Stimulated activated CD8-positive, alpha-beta memory T cell treated with anti-CD3 and anti-CD28 coated beads, Interleukin-7, amount 100 ng/mL, for 1 hour (primary cell): ENCODE measurements around the gene MYO15A.

Experiments
- DNase-seq, 2 donors: peaks; one replicate each; pipeline ENCODE4 v3.0.0-alpha.2; 2020; ENCODE audit warnings: low read depth in 2 of 2

Gene MYO15A

DNA sequence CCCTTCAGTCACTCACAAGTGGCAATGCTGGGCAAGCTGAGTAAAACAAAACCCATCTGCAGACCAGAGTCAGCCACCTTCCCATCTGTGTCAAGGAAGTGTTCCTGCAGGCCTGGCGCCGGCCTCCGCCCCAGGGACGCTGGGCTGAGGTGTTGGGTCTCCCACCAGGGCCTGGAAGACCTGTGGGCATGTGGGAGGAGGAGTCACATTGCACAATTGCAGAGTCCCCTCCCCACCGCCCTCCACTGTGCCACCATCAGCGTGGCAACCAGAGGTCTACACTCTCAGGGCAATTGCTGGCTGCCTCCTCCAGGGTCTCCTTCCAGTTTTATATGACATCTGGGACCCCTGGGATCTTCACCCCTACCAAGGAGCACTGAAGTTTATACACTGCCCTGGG lies 3.0 kb upstream of the MYO15A start:
- DNase-seq = no peak

DNA sequence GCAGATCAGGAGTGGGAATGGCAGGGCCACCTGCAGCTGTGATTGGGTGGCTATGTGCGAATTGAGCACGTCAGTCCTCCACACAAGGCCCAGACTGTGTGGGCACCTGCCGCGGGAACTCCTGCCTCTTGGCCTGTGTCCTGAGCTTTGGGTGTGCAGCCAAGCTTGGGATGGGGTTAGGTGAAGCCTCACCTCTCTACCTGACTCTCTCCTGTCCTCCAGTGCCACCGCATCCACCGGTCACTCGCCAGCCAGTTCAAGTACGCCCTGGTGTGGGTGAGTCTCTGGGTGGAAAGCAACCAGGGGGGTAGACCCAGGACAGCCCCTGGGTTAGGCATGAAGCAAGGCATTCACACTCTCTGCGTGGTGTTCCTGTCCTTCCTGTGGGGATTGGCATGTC lies 2.3 kb upstream of the MYO15A start:
- DNase-seq = no peak

DNA sequence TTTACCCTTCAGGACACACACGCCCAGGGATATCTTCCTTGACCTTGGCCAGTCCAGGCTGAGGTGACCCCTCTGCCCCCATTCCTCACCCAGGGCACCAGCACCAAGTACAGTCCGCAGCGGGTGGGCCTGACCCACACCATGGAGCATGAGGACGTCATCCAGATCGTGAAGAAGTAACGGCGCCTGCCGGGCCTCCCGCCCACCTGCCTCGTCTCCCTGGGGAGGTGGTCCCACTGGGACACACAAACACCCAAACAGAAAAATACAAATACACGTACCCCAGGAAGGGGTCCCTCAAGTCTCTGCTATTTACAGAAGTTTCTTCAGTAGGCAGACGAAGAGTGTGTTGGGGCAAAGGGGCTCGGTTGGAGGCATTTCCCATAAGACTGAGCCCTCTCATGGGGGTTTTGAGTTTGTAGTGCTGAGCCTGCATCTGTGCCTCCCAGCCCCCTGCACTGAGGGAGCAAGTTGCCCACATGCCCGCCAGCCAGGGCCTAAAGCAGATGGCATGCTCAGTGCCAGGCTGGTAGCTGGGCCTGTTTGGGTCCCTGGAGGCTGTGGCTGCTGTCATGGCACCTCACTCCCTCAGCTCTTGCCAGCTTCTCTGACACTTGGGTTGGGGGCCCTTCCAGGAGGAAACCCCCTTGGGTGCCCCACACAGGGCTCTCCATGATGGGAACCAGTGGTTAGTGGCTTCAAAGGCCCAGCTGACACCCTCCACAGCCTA lies 1.3 kb upstream of the MYO15A start:
- DNase-seq = no peak

DNA sequence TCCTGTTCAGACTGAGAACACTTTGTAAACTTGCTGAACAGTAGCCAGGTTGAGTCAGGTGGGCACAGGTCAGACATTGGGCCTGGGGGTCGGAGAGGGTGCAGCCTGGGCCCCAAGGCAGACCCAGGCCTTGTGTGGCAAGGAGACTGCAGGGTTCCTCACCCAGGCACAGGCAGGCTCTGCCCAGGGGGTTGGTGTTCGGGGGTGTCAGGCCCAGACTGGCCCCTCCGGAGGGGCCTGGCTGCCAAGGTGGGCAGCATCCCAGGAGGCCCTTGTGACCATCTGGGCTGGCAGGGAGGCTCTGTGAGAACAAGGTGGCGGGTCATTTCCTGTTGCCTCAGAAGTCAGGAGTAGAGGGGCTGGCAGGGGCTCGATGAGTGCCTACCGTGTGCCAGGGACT lies 585 bp upstream of the MYO15A start:
- no peak for DNase-seq

DNA sequence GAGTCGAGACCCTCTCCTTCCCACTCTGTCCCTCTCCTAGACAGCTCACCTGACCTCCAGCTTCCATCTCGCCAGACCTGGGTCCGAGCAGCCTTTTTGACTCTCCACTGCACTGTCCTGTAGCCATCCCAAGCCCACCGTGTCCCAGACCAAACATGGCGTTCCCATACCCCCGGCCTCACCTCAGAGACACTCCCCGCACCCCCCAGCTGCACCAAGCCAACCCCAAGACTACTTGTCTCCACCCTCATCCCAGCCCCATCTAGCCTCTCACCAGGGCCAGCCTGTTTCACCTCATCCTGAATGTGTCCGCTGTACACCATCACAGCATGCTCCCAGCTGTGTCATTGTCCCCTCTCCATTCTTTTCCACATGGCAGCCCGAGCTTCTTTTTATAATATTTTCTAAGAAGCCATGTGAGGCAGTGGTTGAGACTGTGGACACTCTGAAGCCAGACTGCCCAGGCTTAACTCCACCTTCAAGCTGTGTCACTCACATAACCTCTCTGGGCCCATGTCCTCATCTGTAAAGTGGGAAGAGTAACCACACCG lies 1.5 kb downstream of the MYO15A start:
- no peak for DNase-seq

DNA sequence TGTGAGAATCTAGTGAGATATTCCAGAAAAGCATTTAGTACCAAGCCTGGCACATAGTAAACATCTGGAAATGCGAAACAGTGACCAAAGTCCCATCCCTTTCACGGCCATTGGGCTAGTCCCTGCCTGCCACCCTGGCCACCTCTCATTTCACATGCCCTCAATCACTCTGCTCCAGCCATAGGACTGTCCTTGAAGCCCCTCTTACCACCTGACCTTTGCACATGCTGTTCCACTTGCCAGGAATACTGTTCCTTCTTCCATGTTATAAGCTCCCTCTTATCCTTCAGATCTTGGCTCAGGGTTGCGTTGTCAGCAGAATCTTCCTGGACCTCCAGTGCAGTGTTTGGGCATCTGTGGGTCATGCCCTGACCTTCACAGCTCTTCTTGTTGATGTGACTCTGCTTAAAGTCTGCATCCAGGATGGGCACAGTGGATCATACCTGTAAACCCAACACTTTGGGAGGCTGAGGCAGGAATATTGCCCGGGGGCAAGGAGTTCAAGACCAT lies 2.1 kb downstream of the MYO15A start:
- DNase-seq = no peak

DNA sequence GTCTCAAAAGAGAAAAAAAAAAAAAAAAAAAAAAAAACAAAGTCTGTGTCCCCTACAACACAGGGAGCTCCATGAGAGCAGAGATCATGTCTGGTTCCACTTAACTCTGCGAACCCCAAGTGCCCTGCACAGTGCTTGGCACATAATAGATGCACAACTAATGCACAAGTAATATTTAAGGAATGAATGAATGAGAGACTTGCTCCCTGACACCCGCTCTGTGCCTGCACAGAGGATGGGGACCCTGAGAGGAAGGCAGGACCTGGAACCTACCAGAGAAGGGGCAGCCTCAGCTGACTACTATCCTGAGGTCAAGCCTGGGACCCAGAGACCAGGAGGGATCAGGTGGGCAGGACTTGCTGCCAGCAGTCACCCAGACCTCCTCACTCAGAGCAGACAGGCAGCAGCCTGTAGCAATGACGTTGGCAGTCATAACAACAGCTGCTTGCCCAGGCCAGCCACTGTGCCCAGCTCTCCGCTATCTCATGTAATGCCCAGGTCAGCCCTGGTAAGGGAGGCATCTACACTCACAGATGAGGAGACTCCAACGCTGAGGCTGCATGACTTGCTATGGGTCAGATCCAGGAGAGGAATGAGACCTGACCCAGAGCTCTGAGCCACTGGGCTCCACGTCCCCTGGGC lies 2.9 kb downstream of the MYO15A start:
- DNase-seq = no peak

DNA sequence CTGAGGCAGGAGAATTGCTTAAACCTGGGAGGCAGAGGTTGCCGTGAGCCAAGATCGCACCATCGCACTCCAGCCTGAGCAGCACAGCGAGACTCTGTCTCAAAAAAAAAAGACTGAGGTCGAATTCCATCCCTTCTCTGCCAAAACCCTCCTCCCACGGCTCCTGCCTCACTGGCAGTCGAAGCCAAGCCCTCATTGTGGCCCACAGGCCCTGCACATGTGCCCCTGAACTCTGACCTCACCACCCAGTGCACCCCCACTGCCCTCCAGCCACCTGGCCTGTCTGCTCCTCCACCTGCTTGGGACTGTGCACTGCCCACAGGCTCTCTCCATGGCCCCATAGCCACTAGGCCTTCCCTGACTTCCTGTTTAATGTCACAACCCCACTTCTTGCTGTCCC lies 7.0 kb downstream of the MYO15A start:
- DNase-seq = no peak

DNA sequence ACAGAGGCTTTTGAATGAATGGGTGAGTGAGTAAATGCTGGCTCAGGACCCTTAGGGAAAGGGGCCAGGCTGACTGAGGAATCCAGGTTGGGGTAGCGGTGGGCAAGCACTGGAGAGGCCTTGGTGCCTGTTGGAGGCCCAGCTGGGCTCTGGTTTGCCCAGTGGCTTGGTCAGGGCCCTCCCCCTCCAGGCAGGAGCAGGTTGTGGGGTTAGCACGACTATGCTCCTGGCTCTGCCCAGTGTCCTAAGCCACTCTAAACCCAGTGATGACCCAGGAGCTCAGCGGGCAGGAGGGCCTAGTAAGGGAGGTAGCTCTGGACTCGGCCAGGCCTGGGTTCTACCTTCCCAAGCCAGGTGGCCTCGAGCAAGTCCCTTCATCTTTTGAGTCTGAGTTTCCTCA lies 7.5 kb downstream of the MYO15A start:
- DNase-seq = no peak

DNA sequence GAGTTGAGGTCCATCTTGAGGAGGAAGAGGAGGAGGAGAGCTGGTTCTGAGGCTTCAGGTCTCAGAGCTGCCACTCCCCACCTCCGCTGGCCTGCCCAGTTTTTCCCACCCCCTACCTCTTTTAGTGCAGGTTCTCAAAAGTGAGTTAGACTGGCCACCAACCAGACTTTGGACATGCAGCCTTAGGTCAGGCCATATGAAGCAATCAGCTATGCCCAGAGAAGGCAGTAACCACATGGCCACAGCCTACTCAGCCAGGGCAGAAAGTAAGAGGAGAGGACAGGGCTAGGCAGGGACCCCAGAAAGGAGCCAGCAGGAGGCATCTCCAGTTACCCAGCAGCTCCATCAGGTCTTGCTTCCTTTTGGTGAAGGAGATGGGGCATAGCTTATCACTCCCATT lies 9.0 kb downstream of the MYO15A start:
- DNase-seq = no peak

DNA sequence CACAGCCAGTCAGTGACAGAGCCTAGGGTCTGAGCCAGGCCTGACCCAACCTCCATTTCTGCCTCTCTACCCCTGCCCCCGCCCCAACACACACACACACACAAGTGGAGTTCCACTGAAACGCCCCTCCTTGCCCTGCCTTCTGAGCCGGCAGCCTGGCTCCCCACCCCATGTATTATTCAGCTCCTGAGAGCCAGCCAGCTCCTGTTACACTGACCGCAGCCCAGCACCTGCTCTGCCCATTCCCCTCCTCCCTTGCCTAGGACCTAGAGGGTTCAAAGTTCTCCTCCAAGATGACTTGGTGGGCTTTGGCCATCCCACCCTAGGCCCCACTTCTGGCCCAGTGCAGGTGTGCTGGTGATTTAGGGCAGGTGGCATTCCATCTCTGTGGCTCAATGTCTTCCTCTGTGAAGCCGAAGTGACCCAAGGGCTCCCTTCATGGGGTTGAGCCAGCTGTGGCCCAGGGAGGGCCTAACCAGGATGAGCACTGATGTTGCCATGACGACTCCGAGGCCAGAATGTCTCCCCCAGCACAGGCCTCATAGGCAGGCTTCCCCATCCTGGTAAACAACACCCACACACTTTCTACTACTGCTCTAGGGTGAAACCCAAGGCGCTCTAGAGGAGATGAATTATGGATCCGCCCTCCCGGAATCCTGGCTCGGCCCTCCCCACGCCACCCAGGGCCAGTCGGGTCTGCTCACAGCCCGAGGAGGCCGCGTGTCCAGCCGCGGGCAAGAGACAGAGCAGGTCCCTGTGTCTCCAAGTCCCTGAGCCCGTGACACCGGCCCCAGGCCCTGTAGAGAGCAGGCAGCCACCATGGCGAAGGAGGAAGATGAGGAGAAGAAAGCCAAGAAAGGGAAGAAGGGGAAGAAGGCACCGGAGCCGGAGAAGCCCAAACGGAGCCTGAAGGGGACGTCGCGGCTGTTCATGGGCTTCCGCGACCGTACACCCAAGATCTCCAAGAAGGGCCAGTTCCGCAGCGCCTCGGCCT lies 9.7 kb downstream of the MYO15A start:
- no peak for DNase-seq

DNA sequence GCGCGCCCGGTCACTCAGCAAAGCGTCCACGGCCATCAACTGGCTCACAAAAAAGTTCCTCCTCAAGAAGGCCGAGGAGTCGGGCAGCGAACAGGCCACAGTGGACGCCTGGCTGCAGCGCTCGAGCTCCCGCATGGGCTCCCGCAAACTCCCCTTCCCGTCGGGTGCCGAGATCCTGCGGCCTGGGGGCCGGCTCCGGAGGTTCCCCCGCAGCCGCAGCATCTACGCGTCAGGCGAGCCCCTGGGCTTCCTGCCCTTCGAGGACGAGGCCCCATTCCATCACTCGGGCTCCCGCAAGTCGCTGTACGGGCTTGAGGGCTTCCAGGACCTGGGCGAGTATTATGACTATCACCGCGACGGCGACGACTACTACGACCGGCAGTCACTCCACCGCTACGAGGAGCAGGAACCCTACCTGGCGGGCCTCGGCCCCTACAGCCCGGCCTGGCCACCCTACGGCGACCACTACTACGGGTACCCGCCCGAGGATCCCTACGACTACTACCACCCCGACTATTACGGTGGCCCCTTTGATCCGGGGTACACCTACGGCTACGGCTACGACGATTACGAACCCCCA lies 10.7 kb downstream of the MYO15A start:
- no peak for DNase-seq

DNA sequence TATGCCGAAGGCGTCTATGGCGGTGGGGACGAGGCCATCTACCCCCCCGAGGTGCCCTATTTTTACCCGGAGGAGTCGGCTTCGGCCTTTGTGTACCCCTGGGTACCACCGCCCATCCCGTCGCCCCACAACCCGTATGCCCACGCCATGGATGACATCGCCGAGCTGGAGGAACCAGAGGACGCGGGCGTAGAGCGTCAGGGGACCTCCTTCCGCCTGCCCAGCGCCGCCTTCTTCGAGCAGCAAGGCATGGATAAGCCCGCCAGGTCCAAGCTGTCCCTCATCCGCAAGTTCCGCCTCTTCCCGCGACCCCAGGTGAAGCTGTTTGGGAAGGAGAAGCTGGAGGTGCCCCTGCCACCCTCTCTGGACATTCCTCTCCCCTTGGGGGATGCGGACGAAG lies 11.4 kb downstream of the MYO15A start:
- DNase-seq = no peak

DNA sequence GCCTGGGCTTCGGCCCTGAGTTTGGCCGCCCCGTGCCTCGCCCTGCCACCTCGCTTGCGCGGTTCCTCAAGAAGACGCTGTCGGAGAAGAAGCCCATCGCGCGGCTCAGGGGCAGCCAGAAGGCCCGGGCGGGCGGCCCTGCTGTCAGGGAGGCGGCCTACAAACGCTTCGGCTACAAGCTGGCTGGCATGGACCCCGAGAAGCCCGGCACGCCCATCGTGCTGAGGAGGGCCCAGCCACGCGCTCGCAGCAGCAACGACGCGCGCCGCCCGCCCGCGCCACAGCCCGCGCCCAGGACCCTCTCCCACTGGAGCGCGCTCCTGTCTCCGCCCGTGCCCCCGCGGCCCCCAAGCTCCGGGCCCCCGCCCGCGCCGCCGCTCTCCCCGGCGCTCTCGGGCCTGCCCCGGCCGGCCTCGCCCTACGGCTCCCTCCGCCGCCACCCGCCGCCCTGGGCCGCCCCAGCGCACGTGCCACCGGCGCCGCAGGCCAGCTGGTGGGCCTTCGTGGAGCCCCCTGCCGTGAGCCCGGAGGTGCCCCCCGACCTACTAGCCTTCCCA lies 12.0 kb downstream of the MYO15A start:
- DNase-seq = no peak

DNA sequence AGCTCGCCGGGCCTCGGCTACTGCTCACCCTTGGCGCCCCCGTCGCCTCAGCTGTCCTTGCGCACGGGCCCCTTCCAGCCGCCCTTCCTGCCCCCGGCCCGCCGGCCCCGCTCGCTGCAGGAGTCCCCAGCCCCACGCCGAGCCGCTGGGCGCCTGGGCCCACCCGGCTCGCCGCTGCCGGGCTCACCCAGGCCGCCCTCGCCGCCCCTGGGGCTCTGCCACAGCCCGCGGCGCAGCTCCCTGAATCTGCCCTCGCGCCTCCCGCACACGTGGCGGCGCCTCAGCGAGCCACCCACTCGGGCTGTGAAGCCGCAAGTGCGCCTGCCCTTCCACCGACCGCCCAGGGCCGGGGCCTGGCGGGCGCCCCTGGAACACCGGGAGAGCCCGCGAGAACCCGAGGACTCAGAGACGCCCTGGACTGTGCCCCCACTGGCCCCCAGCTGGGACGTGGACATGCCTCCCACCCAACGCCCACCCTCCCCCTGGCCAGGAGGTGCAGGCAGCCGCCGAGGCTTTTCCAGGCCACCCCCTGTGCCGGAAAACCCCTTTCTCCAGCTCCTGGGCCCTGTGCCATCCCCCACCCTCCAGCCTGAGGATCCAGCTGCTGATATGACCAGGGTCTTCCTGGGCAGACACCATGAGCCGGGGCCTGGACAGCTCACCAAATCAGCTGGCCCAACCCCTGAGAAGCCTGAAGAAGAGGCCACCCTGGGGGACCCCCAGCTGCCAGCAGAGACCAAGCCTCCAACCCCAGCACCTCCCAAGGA lies 12.8 kb downstream of the MYO15A start:
- no peak for DNase-seq

DNA sequence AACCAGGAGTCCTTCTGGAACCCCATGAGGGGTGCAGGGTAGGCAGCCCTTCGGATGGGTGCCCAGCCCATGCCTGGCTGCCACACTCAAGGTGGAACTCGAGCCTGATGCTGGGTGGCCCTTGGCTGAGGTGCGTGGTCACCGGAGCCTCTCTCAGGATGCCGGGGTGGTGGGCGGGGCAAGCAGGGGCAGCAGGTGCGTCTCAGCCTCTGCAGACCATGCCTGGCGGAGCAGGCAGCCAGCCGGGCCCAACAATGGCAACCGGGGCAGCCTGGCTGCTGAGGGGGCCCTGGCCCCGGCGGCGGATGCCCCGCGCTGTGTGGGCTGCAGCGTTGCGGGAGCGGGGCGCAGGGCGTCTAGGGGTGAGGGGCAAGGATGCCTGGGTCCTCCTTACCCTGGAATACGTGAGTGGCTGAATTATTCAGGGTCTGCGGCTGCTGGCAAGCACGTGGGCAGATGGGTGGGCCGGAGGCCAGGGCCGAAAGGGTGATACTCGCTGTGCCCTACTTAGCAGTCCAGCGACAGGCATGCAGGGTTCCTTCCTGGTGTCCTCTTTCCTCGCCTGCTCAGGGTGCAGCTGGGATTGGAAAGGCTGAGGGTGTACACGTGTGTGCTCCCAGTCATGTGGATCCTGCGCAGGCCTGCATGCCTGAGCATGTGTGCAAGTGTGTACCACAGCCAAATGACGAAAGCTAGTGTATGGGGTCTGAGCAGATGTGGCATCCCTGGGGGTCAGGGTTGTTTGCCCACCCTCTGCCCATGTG lies 14.6 kb downstream of the MYO15A start:
- DNase-seq = no peak

DNA sequence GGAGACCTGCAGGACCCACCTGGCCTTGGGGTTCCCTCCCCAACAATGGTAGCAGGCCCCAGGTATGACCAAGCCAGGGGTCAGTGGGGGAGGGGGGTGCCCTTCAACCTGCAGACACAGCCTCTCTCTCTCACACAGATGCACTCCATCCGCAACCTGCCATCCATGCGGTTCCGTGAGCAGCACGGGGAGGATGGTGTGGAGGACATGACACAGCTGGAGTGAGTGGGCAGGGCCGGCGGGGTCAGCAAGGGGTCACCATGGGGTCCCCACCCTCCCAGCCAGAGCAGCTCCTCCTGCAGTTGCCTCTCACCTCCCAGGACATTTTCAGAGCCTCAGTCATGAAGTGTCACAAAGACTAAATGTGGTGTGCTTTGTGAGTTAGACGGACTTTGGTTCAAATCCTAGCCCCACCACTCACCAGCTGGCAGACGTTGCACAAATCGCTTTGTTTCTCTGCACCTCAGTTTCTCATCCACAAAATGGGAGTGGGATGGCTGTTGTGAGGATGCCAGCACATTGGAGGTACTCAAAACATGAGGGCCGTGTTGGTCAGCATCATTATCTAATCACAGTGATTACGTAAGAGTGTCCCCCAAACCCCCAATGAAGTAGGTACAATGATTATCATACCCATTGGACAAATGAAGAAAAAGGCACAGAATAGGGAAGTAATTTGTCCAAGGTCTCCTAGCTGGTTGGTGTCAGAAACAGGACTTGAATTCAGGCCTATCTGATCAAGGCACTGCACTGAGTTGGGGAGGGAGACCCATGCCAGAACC lies 16.0 kb downstream of the MYO15A start:
- DNase-seq = no peak

DNA sequence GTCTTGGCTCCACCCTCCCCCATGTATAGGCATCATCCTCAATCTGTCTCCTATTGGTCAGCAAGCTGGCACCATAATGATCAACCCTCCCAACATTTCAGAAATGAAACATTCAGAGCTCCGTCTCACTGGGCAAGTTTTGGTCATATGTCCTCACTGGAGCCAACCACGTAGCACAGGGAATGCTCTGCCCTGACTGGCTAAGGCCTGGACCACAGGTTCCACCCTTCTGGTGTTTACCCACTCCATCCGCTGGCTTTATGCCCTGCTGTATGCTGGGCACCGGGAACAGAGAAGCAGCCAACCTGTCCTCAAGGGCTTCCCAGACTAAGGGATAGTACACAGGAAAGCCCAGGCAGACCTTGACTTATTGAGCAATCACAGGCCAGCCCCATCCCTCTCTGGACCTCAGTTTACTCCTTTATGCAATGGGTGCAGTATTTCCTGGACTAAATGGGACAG lies 20.5 kb downstream of the MYO15A start:
- DNase-seq = no peak

DNA sequence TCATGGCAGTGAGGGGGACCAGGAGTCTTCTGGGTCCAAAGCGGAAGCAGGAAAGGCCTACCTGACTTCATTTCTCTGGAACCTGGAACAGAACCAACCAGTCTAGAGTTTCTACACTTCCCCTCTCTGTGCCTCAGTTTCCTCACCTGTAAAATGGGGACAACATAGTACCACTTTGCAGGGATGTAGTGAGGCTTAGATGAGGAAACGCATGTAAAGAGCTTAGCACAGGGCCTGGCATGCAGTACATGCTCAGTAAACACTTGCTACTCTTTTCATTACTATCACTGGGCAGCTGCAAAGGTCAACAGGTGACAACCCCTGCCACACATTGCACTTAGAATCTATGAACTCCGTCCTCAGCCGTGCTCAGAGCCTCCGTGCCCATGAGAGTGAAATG lies 24.2 kb downstream of the MYO15A start:
- no peak for DNase-seq
